HCT116 (cell line): Measurements from ENCODE around the gene SCGB3A1. TPM values are rescaled to one million over a fixed set of nuclear protein-coding genes. Genes with fewer than 3 reads are reported as not detected.

Experiments
- ATAC-seq: fragments of 200-7000 bp; cut with Tn5 transposase; 2 replicates; pipeline ENCODE4 v1.9.1; 2020; ENCODE audit warnings: mild to moderate bottlenecking, moderate library complexity
- BruUV-seq: library from RNA; stranded (reverse); fragments of 400-500 nt; replicated peaks from 2 replicates; lab custom pipeline; 2021; lab: Mats Ljungman, UMichigan
- CTCF ChIA-PET: fragments of 300-600 bp; sonication (Branson Sonifier 250); formaldehyde crosslinking; loops from one replicate; lab custom pipeline; 2021; ENCODE audit warnings: antibody characterized with exemption; lab: Charles Lee
- POLR2A ChIA-PET: fragments of 300-600, 350-600 bp; sonication (Branson Sonifier 250); formaldehyde crosslinking; loops from one replicate; lab custom pipeline; 2021; ENCODE audit warnings: antibody characterized with exemption; lab: Charles Lee
- RAD21 ChIA-PET, 2 experiments: fragments of 300-600 bp; sonication (Branson Sonifier 250); formaldehyde crosslinking; loops; one replicate each; lab custom pipeline; 2023; ENCODE audit warnings: low total read pairs in 2 of 2; ENCODE audit not compliant: uncharacterized antibody in 2 of 2, unreplicated experiment in 2 of 2, low non-redundant PET in 1 of 2; lab: Charles Lee
- DNase-seq: peaks from one replicate; pipeline ENCODE4 v3.0.0-alpha.2; 2010; ENCODE audit warnings: low read depth, low spot score
- H2AFZ ChIP-seq: fragments of 200-600 bp; shearing (Covaris generic), sonication (generic); 2 replicates; pipeline ENCODE4 v1.6.1; 2017; ENCODE audit warnings: low read depth, mixed run types, mixed read lengths, antibody characterized with exemption, low read length; ENCODE audit not compliant: poor library complexity, severe bottlenecking
- H3K27ac ChIP-seq: 2 replicates; pipeline ENCODE4 v1.5.1; 2012; ENCODE audit warnings: low read depth, low read length
- H3K27me3 ChIP-seq: fragments of 200-600 bp; sonication (generic); 2 replicates; pipeline ENCODE4 v1.6.1; 2016; ENCODE audit warnings: mixed run types, low read length, mixed read lengths; ENCODE audit not compliant: insufficient read depth
- H3K36me3 ChIP-seq, 2 experiments: fragments of 200-500 bp in 1 of 2; fragments of 200-600 bp in 1 of 2; sonication (Bioruptor generic) in 1 of 2; sonication (generic) in 1 of 2; 2 replicates each; pipeline versions ENCODE4 v1.5.1 to v1.6.1; 2014 to 2016; ENCODE audit warnings: low read length in 2 of 2, inconsistent platforms in 1 of 2, mixed read lengths in 1 of 2, mixed run types in 1 of 2; ENCODE audit not compliant: insufficient read depth in 2 of 2, control insufficient read depth in 1 of 2
- H3K4me1 ChIP-seq, 2 experiments: fragments of 200-600 bp in 1 of 2; sonication (generic) in 1 of 2; 2 replicates each; pipeline versions ENCODE4 v1.5.1 to v1.6.1; 2012 to 2017; ENCODE audit warnings: low read length in 2 of 2, inconsistent platforms in 1 of 2, mild to moderate bottlenecking in 1 of 2, mixed read lengths in 1 of 2, mixed run types in 1 of 2, moderate library complexity in 1 of 2; ENCODE audit not compliant: insufficient read depth in 2 of 2, control insufficient read depth in 1 of 2
- H3K4me2 ChIP-seq: fragments of 200-600 bp; sonication (generic); 2 replicates; pipeline ENCODE4 v1.6.1; 2017; ENCODE audit warnings: mixed run types, low read length, mixed read lengths
- H3K4me3 ChIP-seq, 2 experiments: fragments of 200-600 bp in 1 of 2; sonication (generic) in 1 of 2; replicated peaks in 1 of 2; 2 replicates each; pipeline ENCODE4 v1.5.1; 2011 to 2016; ENCODE audit warnings: low read length in 2 of 2, control low read depth in 1 of 2, low read depth in 1 of 2, mild to moderate bottlenecking in 1 of 2, mixed read lengths in 1 of 2, mixed run types in 1 of 2
- H3K79me2 ChIP-seq: fragments of 200-600 bp; sonication (generic); 2 replicates; pipeline ENCODE4 v1.6.1; 2017; ENCODE audit warnings: mild to moderate bottlenecking, mixed run types, low read length, moderate library complexity, mixed read lengths; ENCODE audit not compliant: insufficient read depth
- H3K9ac ChIP-seq: fragments of 200-600 bp; sonication (generic); 2 replicates; pipeline ENCODE4 v1.6.1; 2016; ENCODE audit warnings: low read length, mixed read lengths
- H3K9me2 ChIP-seq: fragments of 200-600 bp; sonication (generic), shearing (Covaris generic); 2 replicates; pipeline ENCODE4 v1.6.1; 2017; ENCODE audit warnings: mixed run types, mild to moderate bottlenecking, moderate library complexity; ENCODE audit not compliant: insufficient read depth
- H3K9me3 ChIP-seq, 2 experiments: fragments of 200-500 bp in 1 of 2; fragments of 200-600 bp in 1 of 2; sonication (Bioruptor generic) in 1 of 2; sonication (generic) in 1 of 2; 2 replicates each; pipeline ENCODE4 v1.6.1; 2014 to 2017; ENCODE audit warnings: low read length in 2 of 2, mixed read lengths in 2 of 2, inconsistent platforms in 1 of 2, low read depth in 1 of 2, mild to moderate bottlenecking in 1 of 2, mixed run types in 1 of 2, moderate library complexity in 1 of 2; ENCODE audit not compliant: control insufficient read depth in 1 of 2, insufficient read depth in 1 of 2
- H4K20me1 ChIP-seq: fragments of 200-600 bp; sonication (generic), shearing (Covaris generic); 2 replicates; pipeline ENCODE4 v1.6.1; 2017; ENCODE audit warnings: mixed run types, mild to moderate bottlenecking, moderate library complexity; ENCODE audit not compliant: insufficient read depth
- CBX3 ChIP-seq: IDR thresholded peaks from 2 replicates; pipeline ENCODE4 v1.6.1; 2012; ENCODE audit warnings: low read depth
- CEBPB ChIP-seq: IDR thresholded peaks from 2 replicates; pipeline ENCODE4 v1.6.1; 2012; ENCODE audit warnings: low read depth
- EGR1 ChIP-seq: IDR thresholded peaks from 2 replicates; pipeline ENCODE4 v1.6.1; 2012; ENCODE audit warnings: low read depth
- ELF1 ChIP-seq: IDR thresholded peaks from 2 replicates; pipeline ENCODE4 v1.6.1; 2012; ENCODE audit warnings: low read depth, borderline replicate concordance
- EZH2 ChIP-seq: fragments of 200-600 bp; sonication (generic); IDR thresholded peaks from 2 replicates; pipeline ENCODE4 v1.6.1; 2017; ENCODE audit warnings: antibody characterized with exemption, mixed run types
- EZH2phosphoT487 ChIP-seq: fragments of 200-600 bp; IDR thresholded peaks from 2 replicates; pipeline ENCODE4 v1.6.1; 2018; ENCODE audit warnings: antibody characterized with exemption, borderline replicate concordance
- FOSL1 ChIP-seq: IDR thresholded peaks from 2 replicates; pipeline ENCODE4 v1.6.1; 2012; ENCODE audit warnings: low read depth
- JUND ChIP-seq: IDR thresholded peaks from 2 replicates; pipeline ENCODE4 v1.6.1; 2012
- POLR2A ChIP-seq: IDR thresholded peaks from 2 replicates; pipeline ENCODE4 v1.7.0; 2011; ENCODE audit warnings: borderline replicate concordance; ENCODE audit not compliant: insufficient read depth, insufficient read length; ENCODE audit errors: extremely low read depth
- POLR2AphosphoS5 ChIP-seq: IDR thresholded peaks from 2 replicates; pipeline ENCODE4 v1.6.1; 2011; ENCODE audit warnings: mild to moderate bottlenecking, low read depth, low read length, moderate library complexity
- RAD21 ChIP-seq: IDR thresholded peaks from 2 replicates; pipeline ENCODE4 v1.6.1; 2012; ENCODE audit warnings: low read depth, mild to moderate bottlenecking
- SIN3A ChIP-seq: IDR thresholded peaks from 2 replicates; pipeline ENCODE4 v1.6.1; 2012; ENCODE audit warnings: low read depth
- SP1 ChIP-seq: IDR thresholded peaks from 2 replicates; pipeline ENCODE4 v1.6.1; 2012; ENCODE audit warnings: low read depth
- TCF7L2 ChIP-seq: IDR thresholded peaks from 2 replicates; pipeline ENCODE4 v1.7.0; 2011; ENCODE audit warnings: borderline replicate concordance, inconsistent platforms; ENCODE audit not compliant: insufficient read depth, insufficient read length; ENCODE audit errors: extremely low read depth
- intact Hi-C: fragments of 100-400 bp; cut with micrococcal nuclease; formaldehyde crosslinking; loops from 2 replicates; pipeline ENCODE4 v1.10.0; 2022
- total RNA-seq: library from RNA; stranded (reverse); gene quantifications from one replicate; pipeline ENCODE4 v1.2.1, GENCODE V29; 2021; ENCODE audit not compliant: unreplicated experiment
- TF ChIP-seq, protein P1 (sequence below): IDR thresholded peaks from 2 replicates; pipeline ENCODE4 v1.6.1; 2012
- TF ChIP-seq, protein P2 (sequence below), 3 experiments: fragments of 200-600 bp in 1 of 3; sonication (generic) in 1 of 3; IDR thresholded peaks in 2 of 3; conservative IDR thresholded peaks in 1 of 3; 2 replicates each; pipeline ENCODE4 v1.5.1; 2012 to 2017; ENCODE audit warnings: low read depth in 2 of 3, low read length in 2 of 3, antibody characterized with exemption in 1 of 3, borderline replicate concordance in 1 of 3, control low read depth in 1 of 3, mild to moderate bottlenecking in 1 of 3, mixed read lengths in 1 of 3, mixed run types in 1 of 3, moderate library complexity in 1 of 3; ENCODE audit not compliant: insufficient read depth in 1 of 3
- TF ChIP-seq, protein P3 (sequence below): IDR thresholded peaks from 2 replicates; pipeline ENCODE4 v1.6.1; 2011; ENCODE audit warnings: mild to moderate bottlenecking, low read length, moderate library complexity; ENCODE audit not compliant: insufficient replicate concordance; ENCODE audit errors: extremely low read depth

The SCGB3A1 gene
- total RNA-seq, 1 experiment from 2014 or later = not detected

DNA sequence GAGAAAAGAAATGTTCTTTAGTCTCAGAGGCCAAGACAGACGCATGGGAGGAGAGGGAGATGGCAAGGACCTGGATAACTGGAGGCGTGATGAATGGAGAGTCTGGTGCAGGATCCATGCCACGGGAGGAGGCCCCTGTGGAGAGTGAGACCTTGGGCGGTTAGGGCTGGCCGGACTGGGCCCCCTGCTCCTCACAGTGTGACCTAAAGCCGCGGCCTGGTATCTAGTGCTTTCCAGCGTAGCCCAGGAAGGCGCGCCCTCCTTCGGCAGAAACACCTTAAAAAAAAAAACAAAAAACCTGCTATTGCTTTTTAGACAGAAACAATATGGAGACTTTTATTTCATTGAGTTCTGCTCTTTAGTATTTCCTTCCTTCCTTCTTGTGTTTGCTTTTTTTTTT lies 33.1 kb downstream of the SCGB3A1 start:
- Histone ChIP-seq H3K4me1 (no peaks in the 10 kb centered on the region), H3K79me2 (peaks cover 58% of the 10 kb centered on the region), H3K4me2 (no peak overlapping the region), H3K27me3 (no peaks in the 10 kb centered on the region), H3K9me3 (no peaks in the 10 kb centered on the region), H2AFZ (no peak overlapping the region), H3K9me2 (no peaks in the 10 kb centered on the region), H4K20me1 (peaks cover 9% of the 10 kb centered on the region; the same call in 1 of the 2 replicates), H3K27ac (no peak overlapping the region), H3K9ac (no peak overlapping the region), H3K36me3 (peaks cover 0 to 4% of the 10 kb centered on the region in 2 experiments; a peak in 1 of 4 replicates), H3K4me3 (no peak overlapping the region)
- no TSS peak for BruUV-seq
- ATAC-seq (no peak), DNase-seq (no peak)
- CTCF ChIA-PET = no interaction called here
- RAD21 ChIA-PET = no interaction called here
- no peak for TF ChIP-seq EGR1
- TF ChIP-seq CEBPB = no peak
- no peak for TF ChIP-seq EZH2phosphoT487
- TF ChIP-seq, protein P1, sequence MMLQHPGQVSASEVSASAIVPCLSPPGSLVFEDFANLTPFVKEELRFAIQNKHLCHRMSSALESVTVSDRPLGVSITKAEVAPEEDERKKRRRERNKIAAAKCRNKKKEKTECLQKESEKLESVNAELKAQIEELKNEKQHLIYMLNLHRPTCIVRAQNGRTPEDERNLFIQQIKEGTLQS = no peak
- TF ChIP-seq POLR2A = no peak
- TF ChIP-seq JUND = no peak
- TF ChIP-seq RAD21 = no peak
- TF ChIP-seq TCF7L2 = no peak
- TF ChIP-seq FOSL1 = no peak
- TF ChIP-seq EZH2 = no peak
- TF ChIP-seq SP1 = no peak
- TF ChIP-seq, protein P2, sequence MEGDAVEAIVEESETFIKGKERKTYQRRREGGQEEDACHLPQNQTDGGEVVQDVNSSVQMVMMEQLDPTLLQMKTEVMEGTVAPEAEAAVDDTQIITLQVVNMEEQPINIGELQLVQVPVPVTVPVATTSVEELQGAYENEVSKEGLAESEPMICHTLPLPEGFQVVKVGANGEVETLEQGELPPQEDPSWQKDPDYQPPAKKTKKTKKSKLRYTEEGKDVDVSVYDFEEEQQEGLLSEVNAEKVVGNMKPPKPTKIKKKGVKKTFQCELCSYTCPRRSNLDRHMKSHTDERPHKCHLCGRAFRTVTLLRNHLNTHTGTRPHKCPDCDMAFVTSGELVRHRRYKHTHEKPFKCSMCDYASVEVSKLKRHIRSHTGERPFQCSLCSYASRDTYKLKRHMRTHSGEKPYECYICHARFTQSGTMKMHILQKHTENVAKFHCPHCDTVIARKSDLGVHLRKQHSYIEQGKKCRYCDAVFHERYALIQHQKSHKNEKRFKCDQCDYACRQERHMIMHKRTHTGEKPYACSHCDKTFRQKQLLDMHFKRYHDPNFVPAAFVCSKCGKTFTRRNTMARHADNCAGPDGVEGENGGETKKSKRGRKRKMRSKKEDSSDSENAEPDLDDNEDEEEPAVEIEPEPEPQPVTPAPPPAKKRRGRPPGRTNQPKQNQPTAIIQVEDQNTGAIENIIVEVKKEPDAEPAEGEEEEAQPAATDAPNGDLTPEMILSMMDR (IDR thresholded peaks at IDR 0.05 in 2 of 3, conservative IDR thresholded peaks at IDR 0.05 in 1 of 3; ENCODE audit: borderline replicate concordance in 1 of 3, insufficient read depth in 1 of 3, low read depth in 2 of 3, low read length in 2 of 3) = no peak
- TF ChIP-seq POLR2AphosphoS5 = no peak
- TF ChIP-seq ELF1 = no peak
- no peak for TF ChIP-seq CBX3
- TF ChIP-seq, protein P3, sequence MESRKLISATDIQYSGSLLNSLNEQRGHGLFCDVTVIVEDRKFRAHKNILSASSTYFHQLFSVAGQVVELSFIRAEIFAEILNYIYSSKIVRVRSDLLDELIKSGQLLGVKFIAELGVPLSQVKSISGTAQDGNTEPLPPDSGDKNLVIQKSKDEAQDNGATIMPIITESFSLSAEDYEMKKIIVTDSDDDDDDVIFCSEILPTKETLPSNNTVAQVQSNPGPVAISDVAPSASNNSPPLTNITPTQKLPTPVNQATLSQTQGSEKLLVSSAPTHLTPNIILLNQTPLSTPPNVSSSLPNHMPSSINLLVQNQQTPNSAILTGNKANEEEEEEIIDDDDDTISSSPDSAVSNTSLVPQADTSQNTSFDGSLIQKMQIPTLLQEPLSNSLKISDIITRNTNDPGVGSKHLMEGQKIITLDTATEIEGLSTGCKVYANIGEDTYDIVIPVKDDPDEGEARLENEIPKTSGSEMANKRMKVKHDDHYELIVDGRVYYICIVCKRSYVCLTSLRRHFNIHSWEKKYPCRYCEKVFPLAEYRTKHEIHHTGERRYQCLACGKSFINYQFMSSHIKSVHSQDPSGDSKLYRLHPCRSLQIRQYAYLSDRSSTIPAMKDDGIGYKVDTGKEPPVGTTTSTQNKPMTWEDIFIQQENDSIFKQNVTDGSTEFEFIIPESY = no peak
- TF ChIP-seq SIN3A = no peak
- POLR2A ChIA-PET = no interaction called here
- intact Hi-C loops = no loop called here
